Activated CD4-positive, alpha-beta T cell treated with anti-CD3 and anti-CD28 coated beads, Interleukin-2, amount 10 ng/mL, durations not matched to agents 24 days and 14 days (primary cell): ENCODE data around the gene AAR2. TPM values are rescaled to one million over a fixed set of nuclear protein-coding genes. Genes with fewer than 3 reads are reported as not detected.

Source experiments
- DNase-seq: peaks from one replicate; pipeline ENCODE4 v3.0.0; 2022
- H3K27ac Mint-ChIP-seq: one replicate; pipeline ENCODE4 v1.8.0; 2022; ENCODE audit warnings: mild to moderate bottlenecking, mixed read lengths
- H3K27me3 Mint-ChIP-seq: one replicate; pipeline ENCODE4 v1.8.0; 2022; ENCODE audit warnings: mixed read lengths
- H3K36me3 Mint-ChIP-seq: one replicate; pipeline ENCODE4 v1.8.0; 2022; ENCODE audit warnings: low read depth, mild to moderate bottlenecking, mixed read lengths
- H3K4me1 Mint-ChIP-seq: one replicate; pipeline ENCODE4 v1.8.0; 2021; ENCODE audit warnings: mixed read lengths
- H3K4me3 Mint-ChIP-seq: one replicate; pipeline ENCODE4 v1.8.0; 2022; ENCODE audit warnings: mild to moderate bottlenecking, moderate library complexity, mixed read lengths
- H3K9me3 Mint-ChIP-seq: one replicate; pipeline ENCODE4 v1.8.0; 2021; ENCODE audit warnings: mixed read lengths
- intact Hi-C: fragments of 100-400 bp; cut with micrococcal nuclease; formaldehyde crosslinking; loops from one replicate; pipeline ENCODE4 v1.15.1; 2023
- total RNA-seq: library from RNA; stranded (reverse); gene quantifications from 2 replicates; pipeline ENCODE4 v1.2.3, GENCODE V29; 2022

The AAR2 gene
- total RNA-seq, 1 donor from 2014 or later = 30.7 TPM

DNA sequence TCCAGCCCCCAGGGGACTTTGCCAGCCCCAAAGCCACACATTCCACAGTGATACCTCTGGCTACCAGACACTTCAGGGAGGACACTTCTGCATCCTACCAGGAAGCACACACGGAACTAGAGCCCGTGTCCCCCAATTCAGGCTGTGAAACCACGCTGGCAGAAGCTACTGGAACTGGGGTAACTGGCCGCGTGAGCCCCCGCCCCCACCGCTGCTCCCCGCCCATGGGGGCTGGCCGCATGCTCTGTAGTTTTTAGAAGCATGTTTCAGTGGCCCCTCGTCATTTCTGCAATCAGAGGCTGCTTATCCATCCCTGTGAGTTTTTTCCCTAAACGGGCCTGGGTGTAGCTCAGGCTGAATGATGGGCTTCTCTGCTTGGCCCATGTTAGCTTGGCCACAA lies 28.7 kb upstream of the AAR2 start:
- Mint-ChIP-seq H3K9me3 (no peaks in the 10 kb centered on the region), H3K4me1 (peaks cover 5% of the 10 kb centered on the region), H3K27ac (no peak overlapping the region), H3K4me3 (no peak overlapping the region), H3K36me3 (no peaks in the 10 kb centered on the region), H3K27me3 (peaks cover 10% of the 10 kb centered on the region)
- intact Hi-C loops = no loop called here
- no peak for DNase-seq

DNA sequence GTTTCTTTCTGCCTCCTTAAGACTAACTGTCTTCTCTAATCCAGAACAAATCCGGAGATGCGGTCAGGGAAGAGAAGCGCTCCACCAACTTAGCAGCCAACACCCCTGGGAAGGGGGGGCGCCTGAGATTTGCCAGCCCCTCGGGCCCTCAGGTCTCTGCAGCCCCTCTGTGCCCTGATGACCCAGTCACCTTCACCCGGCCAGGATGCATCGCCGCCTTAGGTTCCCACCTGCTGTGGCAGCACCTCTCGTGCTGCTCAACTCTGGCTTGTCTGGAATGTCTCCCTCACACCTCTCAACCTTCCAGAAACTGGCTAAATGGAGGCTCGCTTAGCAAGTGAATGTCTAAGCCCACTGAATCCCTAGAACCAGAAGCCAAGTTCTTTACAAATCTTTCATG lies 28.0 kb upstream of the AAR2 start:
- no peaks in the 10 kb centered on the region for H3K36me3 Mint-ChIP-seq
- H3K4me1 Mint-ChIP-seq = peaks cover 1% of the 10 kb centered on the region
- no peak overlapping the region for H3K4me3 Mint-ChIP-seq
- no peaks in the 10 kb centered on the region for H3K9me3 Mint-ChIP-seq
- peaks cover 6% of the 10 kb centered on the region for H3K27me3 Mint-ChIP-seq
- DNase-seq = no peak
- intact Hi-C loops = no loop called here
- H3K27ac Mint-ChIP-seq = no peak overlapping the region

DNA sequence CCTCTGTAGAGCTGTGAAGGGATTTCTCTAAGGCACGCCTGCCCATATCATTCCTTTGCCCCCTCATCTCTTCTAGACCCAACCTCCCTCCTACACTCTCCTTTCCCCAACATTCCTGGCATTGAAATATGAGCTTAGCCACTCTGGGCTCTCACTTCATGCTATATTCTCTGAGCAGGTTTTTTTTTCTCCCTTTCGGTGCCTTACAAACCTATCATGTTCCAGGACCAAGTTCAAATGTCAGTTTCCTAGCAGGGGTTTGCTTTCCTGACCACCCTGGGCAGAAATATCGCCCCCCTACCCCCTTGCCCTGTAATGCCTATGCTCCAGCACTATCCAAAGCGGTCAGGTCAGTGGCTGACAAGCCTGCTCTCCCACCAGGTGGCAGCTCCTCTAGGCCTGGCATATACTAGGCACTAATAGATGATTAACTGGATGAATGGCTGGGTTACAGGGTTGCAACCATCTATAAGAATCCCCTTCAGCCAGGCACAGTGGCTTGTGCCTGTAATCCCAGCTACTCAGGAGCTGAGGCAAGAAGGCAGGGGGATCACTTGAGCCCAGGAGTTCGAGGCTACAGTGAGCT lies 25.7 kb upstream of the AAR2 start:
- no peak overlapping the region for H3K27ac Mint-ChIP-seq
- DNase-seq = no peak
- H3K27me3 Mint-ChIP-seq = no peaks in the 10 kb centered on the region
- no peaks in the 10 kb centered on the region for H3K4me1 Mint-ChIP-seq
- no peaks in the 10 kb centered on the region for H3K9me3 Mint-ChIP-seq
- no peak overlapping the region for H3K4me3 Mint-ChIP-seq
- intact Hi-C loops = no loop called here
- H3K36me3 Mint-ChIP-seq = no peaks in the 10 kb centered on the region

DNA sequence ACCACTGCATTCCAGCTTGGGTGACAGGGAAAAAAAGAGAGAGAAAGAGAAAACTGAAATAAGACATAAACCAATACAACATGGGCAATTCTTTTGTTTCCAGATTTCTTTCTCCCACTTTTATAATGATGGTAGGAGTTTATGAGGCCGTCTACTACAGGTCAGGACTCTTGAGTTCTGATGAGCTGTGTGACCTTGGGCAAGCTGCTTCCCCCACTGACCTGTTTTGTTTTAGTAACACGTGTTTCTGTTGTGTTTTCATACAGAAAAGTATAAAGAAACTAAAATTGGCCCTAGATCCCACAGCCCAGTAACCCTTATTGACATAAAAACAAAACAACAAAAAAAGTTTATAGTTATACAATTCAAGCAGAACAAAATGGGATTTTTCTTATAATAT lies 22.9 kb upstream of the AAR2 start:
- DNase-seq = no peak
- H3K4me1 Mint-ChIP-seq = no peaks in the 10 kb centered on the region
- no peaks in the 10 kb centered on the region for H3K36me3 Mint-ChIP-seq
- no peak overlapping the region for H3K4me3 Mint-ChIP-seq
- intact Hi-C loops = no loop called here
- H3K9me3 Mint-ChIP-seq = no peaks in the 10 kb centered on the region
- H3K27ac Mint-ChIP-seq = no peak overlapping the region
- H3K27me3 Mint-ChIP-seq = peaks cover 5% of the 10 kb centered on the region

DNA sequence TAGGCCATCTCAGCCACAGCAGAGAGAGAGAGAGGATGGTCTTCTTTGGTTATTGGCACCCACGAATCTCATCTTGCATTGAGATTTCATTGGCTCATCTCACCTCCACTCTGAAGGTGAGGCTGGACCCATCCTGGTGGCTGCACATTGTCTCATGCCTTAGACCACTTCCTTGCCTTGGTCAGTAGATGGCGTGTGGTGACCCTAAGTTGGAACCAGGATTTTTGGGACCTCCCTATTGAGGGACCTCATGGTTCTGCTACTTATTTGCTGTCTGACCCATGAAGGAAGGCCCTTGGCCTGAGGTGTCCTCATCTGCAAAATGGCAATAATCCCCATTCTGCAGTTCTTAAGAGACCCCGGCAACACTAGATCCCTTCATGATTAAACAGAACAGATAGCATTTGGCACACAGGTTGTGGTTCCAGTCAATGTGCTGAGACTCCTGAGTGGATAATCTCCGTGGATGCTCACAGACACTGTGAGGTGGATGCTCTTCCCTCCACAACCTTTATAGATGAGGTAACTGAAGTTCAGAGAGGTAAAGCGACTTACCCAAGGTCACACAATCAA lies 21.5 kb upstream of the AAR2 start:
- Mint-ChIP-seq H3K27ac (no peak overlapping the region), H3K4me1 (no peaks in the 10 kb centered on the region), H3K4me3 (no peak overlapping the region), H3K36me3 (no peaks in the 10 kb centered on the region), H3K9me3 (no peaks in the 10 kb centered on the region), H3K27me3 (peaks cover 5% of the 10 kb centered on the region)
- intact Hi-C loops = no loop called here
- peak; percentile 64 for DNase-seq

DNA sequence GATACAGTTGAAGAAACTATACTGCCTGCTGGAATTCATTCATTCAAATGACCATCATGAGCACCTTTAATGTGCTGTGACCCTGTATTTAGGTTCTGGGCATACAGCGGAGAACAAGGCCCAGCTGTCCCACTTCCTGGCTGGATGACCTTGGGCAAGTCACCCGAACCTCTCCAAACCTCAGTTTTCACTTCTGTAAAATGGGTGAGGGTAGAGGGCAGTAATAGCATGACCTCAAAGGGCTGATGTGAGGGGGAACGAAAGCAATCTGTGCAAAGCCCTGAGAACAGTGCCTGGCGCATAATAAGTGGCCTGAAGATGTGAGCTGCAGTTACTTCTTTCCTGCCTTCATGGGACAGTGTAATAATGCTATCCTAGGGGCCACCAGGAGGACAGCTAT lies 20.5 kb upstream of the AAR2 start:
- no peak overlapping the region for H3K4me3 Mint-ChIP-seq
- H3K4me1 Mint-ChIP-seq = no peaks in the 10 kb centered on the region
- H3K27ac Mint-ChIP-seq = no peak overlapping the region
- DNase-seq = no peak
- H3K9me3 Mint-ChIP-seq = no peaks in the 10 kb centered on the region
- intact Hi-C loops = no loop called here
- H3K36me3 Mint-ChIP-seq = no peaks in the 10 kb centered on the region
- H3K27me3 Mint-ChIP-seq = peaks cover 5% of the 10 kb centered on the region

DNA sequence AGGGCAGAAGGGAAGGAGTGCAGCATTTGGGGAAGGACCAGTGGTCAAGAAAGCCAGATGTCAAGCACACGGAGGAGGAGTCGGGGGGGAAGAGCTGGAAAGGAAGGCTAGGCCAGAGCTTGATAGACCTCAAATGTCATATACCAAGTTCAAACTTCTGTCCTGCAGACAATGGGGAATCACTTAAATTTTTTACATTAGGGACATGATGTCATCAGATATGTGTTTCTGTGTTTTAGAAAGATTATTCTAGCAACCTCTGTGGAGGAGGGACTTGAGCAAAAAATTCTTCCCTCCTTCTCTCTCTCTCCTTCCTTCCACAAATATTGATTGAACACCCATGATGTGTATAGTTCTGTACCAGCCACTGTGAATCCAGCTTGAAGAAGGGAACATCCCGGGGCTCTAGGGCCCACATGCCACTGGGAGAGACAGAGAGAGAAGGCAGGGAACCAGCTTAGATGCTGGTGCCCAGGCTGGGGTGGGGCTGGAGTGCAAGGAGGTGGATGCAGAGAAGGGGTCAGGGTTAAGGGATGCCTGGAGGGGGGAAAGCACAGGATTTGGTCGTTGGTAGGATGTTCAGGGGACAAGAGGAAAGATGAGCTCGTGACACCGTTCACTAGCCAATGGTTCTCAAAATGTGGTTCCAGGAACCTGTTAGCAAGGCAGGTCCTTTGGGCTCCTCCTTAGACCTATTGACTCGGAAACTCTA lies 19.8 kb upstream of the AAR2 start:
- Mint-ChIP-seq H3K27me3 (peaks cover 8% of the 10 kb centered on the region), H3K36me3 (no peaks in the 10 kb centered on the region), H3K9me3 (no peaks in the 10 kb centered on the region), H3K4me1 (no peaks in the 10 kb centered on the region), H3K27ac (no peak overlapping the region), H3K4me3 (no peak overlapping the region)
- intact Hi-C loops = no loop called here
- DNase-seq = no peak

DNA sequence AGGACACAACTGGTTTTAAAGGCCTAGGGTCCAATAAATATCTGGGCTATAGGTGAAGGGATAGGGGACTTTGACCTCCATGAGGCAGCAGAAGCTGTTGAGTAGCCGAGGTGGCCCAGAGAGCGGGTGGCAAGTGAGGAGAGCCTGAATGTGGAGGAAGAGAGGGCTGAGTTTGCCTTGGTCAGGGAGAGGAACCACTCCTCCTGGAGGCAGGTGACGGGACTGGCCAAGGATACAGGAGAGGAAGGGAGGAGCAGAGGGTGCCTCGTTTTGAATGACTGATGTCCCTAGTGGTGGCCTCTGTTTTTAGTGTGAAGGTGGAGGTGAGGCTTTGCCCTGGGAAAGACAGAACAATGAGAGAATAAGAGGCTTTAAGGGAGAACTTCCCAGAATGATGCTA lies 19.1 kb upstream of the AAR2 start:
- H3K4me1 Mint-ChIP-seq = no peaks in the 10 kb centered on the region

DNA sequence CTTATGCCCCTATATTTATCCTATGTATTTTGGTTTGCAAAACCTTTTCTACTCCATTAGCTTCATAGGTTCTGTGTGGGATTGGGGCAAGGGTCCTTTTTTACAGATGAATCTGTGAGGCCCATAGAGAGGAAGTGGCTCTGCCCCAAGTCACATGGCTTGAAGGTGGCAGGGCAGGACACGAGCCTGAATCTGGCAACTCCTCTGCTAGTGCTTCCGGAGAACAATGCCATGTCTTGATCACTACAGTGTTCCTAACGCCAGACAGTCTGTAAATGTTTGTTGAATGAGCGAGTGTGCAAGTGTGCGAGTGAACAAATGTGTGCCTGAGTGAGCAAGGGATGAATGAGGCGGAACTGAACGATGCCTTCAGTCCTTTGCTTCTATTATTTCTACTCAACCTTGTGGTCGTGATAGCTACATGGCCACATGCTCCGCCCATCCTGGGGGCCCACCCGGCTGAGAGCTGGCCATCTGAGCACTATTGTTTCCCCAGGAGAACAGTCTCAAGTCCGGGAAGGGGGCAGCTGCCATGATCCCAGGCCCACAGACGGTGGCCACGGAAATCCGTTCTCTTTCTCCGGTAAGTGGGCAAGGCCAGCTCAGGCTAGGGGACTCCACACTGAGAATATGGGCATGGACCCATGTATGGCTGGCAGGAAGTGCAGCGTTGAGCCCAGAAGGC lies 17.8 kb upstream of the AAR2 start:
- intact Hi-C loops = no loop called here
- Mint-ChIP-seq H3K4me1 (no peaks in the 10 kb centered on the region), H3K27me3 (peaks cover 8% of the 10 kb centered on the region), H3K4me3 (no peak overlapping the region), H3K36me3 (no peaks in the 10 kb centered on the region), H3K9me3 (no peaks in the 10 kb centered on the region), H3K27ac (no peak overlapping the region)
- no peak for DNase-seq

More for the DNA sequence above, 19.1 kb upstream of the AAR2 start:
- no peak overlapping the region for H3K27ac Mint-ChIP-seq
- H3K36me3 Mint-ChIP-seq = no peaks in the 10 kb centered on the region
- H3K9me3 Mint-ChIP-seq = no peaks in the 10 kb centered on the region
- intact Hi-C loops = no loop called here
- DNase-seq = no peak
- no peak overlapping the region for H3K4me3 Mint-ChIP-seq
- peaks cover 8% of the 10 kb centered on the region for H3K27me3 Mint-ChIP-seq

DNA sequence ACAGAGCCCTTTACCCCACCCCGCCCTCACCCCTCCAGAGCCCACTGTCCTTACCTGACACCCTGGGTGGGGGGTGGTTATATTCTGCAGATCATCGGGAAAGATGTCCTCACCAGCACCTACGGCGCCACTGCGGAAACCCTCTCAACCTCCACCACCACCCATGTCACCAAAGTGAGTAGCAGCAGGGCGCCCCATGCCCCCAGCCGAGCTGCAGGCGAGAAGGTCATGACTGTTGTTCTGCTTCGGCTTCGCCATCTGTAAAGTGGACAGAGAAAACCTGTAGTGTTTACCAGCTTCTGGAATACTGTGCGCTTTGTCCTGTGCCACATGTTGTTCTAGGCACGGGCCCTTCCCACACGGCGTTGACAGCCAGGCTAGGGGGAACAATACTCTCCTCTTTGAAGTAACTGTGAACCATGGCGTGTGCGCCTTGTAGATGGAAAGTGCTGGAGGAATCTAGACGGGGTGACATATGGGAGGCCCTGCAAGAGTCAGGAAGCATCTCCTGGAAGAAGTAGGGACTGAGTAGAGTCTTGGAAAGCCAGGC lies 16.5 kb upstream of the AAR2 start:
- no peak overlapping the region for H3K27ac Mint-ChIP-seq

DNA sequence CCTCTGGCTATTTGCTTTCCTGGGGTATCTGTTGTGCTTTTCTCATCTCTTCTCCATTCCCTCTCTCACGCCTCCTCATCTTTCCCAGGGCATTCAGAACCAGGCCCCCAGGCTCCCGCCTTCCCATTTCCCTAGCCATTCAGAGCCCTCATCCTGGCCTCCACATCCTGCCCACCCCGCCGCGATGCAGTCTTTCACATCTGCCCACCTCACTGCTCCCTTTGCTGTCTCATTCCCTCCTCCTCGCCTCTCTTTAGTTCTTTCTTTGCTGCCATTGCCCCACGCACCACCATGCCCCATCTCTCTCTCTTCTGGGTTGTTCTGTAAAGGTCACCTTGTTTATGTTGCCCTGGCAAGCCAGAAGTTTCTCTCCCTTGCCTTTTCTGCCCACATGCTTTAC lies 10.6 kb upstream of the AAR2 start:
- no peak for DNase-seq
- Mint-ChIP-seq H3K9me3 (no peaks in the 10 kb centered on the region), H3K4me1 (peaks cover 13% of the 10 kb centered on the region), H3K27ac (no peak overlapping the region), H3K27me3 (peaks cover 16% of the 10 kb centered on the region), H3K4me3 (no peak overlapping the region), H3K36me3 (no peaks in the 10 kb centered on the region)
- intact Hi-C loops = no loop called here

More for the DNA sequence above, 16.5 kb upstream of the AAR2 start:
- Mint-ChIP-seq H3K4me3 (no peak overlapping the region), H3K4me1 (no peaks in the 10 kb centered on the region), H3K9me3 (no peaks in the 10 kb centered on the region), H3K27me3 (peaks cover 8% of the 10 kb centered on the region), H3K36me3 (no peaks in the 10 kb centered on the region)
- intact Hi-C loops = no loop called here
- no peak for DNase-seq

DNA sequence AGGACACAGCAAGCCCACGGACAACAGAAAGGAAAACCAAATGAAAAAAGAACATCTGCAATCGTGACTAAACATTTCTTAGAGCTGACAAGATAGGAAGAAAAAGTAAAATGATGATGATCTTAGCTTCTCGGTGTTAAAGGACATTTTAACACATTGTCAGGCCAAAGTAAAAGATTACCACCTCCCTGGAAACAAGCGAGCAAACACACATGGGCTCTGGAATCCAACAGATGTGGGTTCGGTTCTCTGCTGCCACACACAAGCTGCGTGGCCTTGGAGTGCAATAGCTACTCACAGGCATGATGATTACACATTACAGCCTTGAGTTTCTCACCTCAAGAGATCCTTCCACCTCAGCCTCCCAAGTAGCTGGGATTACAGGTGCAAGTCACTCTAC lies 7.5 kb upstream of the AAR2 start:
- Mint-ChIP-seq H3K9me3 (no peaks in the 10 kb centered on the region), H3K27ac (no peak overlapping the region), H3K36me3 (no peaks in the 10 kb centered on the region), H3K4me3 (no peak overlapping the region), H3K27me3 (peaks cover 12% of the 10 kb centered on the region), H3K4me1 (peaks cover 14% of the 10 kb centered on the region)
- intact Hi-C loops = no loop called here
- DNase-seq = no peak

DNA sequence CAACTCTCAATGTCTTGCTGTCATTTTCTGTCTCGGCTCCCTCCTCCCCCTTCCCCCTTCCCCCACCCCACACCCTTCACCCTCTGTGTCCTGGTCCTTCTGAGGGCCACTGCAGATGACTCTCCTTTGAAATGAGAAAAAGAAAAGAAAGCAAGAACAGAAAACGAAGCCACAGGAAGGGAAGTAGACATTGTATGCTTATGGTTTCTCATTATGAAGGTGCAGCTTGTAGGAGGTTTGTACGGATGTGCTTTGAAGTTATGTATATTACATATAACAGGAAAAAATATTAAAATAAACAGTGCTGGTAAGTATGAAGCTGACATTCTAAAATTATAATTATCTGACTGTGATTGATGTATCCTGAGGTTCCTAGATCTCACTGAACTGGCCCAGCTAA lies 6.3 kb upstream of the AAR2 start:
- H3K4me3 Mint-ChIP-seq = no peak overlapping the region
- no peaks in the 10 kb centered on the region for H3K9me3 Mint-ChIP-seq
- peaks cover 14% of the 10 kb centered on the region for H3K4me1 Mint-ChIP-seq
- DNase-seq = no peak
- no peaks in the 10 kb centered on the region for H3K36me3 Mint-ChIP-seq
- intact Hi-C loops = no loop called here
- peaks cover 13% of the 10 kb centered on the region for H3K27me3 Mint-ChIP-seq
- peak overlapping the region; percentile 51 for H3K27ac Mint-ChIP-seq

DNA sequence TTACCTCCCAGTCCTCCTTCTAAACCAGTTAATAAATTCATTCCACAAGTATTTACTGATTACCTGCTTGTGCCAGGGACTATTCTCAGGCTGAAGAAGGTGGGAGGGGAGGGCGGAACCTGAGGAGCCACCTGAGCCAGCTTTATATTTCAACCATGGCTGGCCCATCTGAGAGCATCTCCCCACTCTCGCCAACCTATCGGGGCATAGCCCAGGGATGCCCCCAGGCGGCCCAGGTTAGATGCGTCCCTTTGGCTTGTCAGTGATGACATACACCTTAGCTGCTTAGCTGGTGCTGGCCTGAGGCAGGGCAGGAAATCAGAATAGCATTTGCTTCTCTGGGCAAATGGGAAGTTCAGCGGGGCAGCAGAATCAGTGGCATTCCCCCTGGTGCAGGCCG lies 4.9 kb upstream of the AAR2 start:
- no peaks in the 10 kb centered on the region for H3K36me3 Mint-ChIP-seq
- H3K4me3 Mint-ChIP-seq = no peak overlapping the region
- H3K9me3 Mint-ChIP-seq = no peaks in the 10 kb centered on the region
- no peak for DNase-seq
- peaks cover 9% of the 10 kb centered on the region for H3K27me3 Mint-ChIP-seq
- intact Hi-C loops = no loop called here
- no peak overlapping the region for H3K27ac Mint-ChIP-seq
- H3K4me1 Mint-ChIP-seq = peaks cover 19% of the 10 kb centered on the region
